Measurements from ENCODE around the gene MRPS14. TPM values are rescaled to one million over a fixed set of nuclear protein-coding genes. Genes with fewer than 3 reads are reported as not detected.

Gene MRPS14
- total and polyA plus RNA-seq, 8 donors = 30.3 to 46.6 (median 44.6) TPM

DNA sequence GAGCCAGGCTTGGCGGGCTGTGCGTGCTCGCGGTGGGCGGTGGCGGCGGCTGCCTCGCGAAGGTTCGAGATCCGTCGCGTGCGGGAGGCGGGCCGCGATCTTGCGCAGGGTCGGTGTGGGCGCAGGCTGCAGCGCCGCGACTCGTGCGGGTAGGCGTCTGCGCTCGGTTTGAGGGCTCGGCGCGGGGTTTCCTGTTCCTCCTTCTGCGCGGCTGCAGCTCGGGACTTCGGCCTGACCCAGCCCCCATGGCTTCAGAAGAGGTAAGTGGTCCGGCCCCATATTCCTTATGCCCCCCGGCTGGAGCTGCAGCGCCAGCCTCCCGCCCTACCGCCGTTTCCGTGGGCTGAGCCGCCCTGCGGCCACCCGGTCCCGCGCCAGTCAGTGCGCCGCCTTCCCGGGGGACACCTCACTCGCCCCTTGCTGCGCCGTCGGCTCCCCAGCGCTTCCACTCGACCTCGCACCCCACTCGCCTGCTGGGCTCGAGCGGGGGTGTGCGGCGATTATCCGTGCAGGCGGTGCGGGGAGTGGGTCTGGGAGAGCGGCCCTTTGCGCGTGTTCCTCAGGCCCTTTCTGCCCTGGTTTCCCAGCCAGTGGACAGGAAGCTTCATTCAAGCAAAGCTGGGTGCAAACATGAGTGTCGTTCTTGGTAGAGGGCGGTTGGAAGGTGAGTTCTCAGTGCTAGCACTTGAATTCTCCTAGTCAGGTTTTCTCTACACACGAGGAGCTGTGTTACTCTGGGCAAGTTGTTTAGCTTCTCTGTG lies 23.1 kb downstream of the MRPS14 start, which contains the start of gene CACYBP:
Gene CACYBP (plus strand): TSS at position 12 of the 761 bp plus-strand sequence. CDS start 234 bp downstream, at position 246.
- H3K4me1 ChIP-seq = peaks cover 18 to 39% of the 10 kb centered on the region in 2 donors
- H3K27me3 ChIP-seq = no peaks in the 10 kb centered on the region
- TF ChIP-seq CTCF (IDR thresholded peaks at IDR 0.05) = no peak
- DNase-seq = no peak
- intact Hi-C loops (cut with DNase I) = no loop called here
- peak within 1 kb of the TSS; percentile 99 for H3K27ac ChIP-seq
- no peaks in the 10 kb centered on the region for H3K9me3 ChIP-seq
- peak within 1 kb of the TSS; percentile 76 to 91 for H3K4me3 ChIP-seq
- H3K36me3 ChIP-seq = no peaks in the 10 kb centered on the region
- ATAC-seq = peak; percentile 23

- ATAC-seq = peak; percentile 89
- Histone ChIP-seq H3K4me1 (peaks cover 18 to 39% of the 10 kb centered on the region in 2 donors), H3K4me3 (peak overlapping the region; percentile 37 to 91), H3K27me3 (no peaks in the 10 kb centered on the region), H3K27ac (peak overlapping the region; percentile 99), H3K9me3 (no peaks in the 10 kb centered on the region), H3K36me3 (no peaks in the 10 kb centered on the region)
- TF ChIP-seq CTCF (IDR thresholded peaks at IDR 0.05) = no peak
- peak; percentile 99 to 100 (median 100) for DNase-seq
- intact Hi-C loops (cut with DNase I) = no loop called here
Observed at GRCh38 chr1:174999216-174999935, 23.8 kb downstream of the MRPS14 start.

- intact Hi-C loops (cut with DNase I) = no loop called here
- Histone ChIP-seq H3K27ac (peak overlapping the region; percentile 99), H3K9me3 (no peaks in the 10 kb centered on the region), H3K4me3 (peak overlapping the region; percentile 37 to 91), H3K4me1 (peaks cover 18 to 39% of the 10 kb centered on the region in 2 donors), H3K27me3 (no peaks in the 10 kb centered on the region), H3K36me3 (no peaks in the 10 kb centered on the region)
- peak; percentile 37 for ATAC-seq
- DNase-seq = peak in 2 of 4 donors; percentile 26 to 61
- peak; percentile 65 to 80 for TF ChIP-seq CTCF (IDR thresholded peaks at IDR 0.05)
Observed at GRCh38 chr1:174998569-174999215, 24.5 kb downstream of the MRPS14 start.

- ATAC-seq = no peak
- no peak for TF ChIP-seq CTCF (IDR thresholded peaks at IDR 0.05)
- H3K27ac ChIP-seq = no peak overlapping the region
- H3K36me3 ChIP-seq = no peaks in the 10 kb centered on the region
- H3K4me1 ChIP-seq = peaks cover 12 to 25% of the 10 kb centered on the region in 2 donors
- H3K9me3 ChIP-seq = no peaks in the 10 kb centered on the region
- no peaks in the 10 kb centered on the region for H3K27me3 ChIP-seq
- DNase-seq = no peak
- intact Hi-C loops (cut with DNase I) = no loop called here
- H3K4me3 ChIP-seq = no peak overlapping the region
Observed at GRCh38 chr1:174997041-174997440, 26.2 kb downstream of the MRPS14 start.

All from left lung (tissue), 10 donors.